Stimulated activated CD4-positive, alpha-beta T cell treated with anti-CD3 and anti-CD28 coated beads, Interleukin-2, amount 100 ng/mL, for 48 hours (primary cell): ENCODE results near the gene RYR1.
"Not testable (repeated sequence)": the region's sequence is repeated elsewhere in the genome, so short reads cannot be mapped to it uniquely, and the experiment has no call there.

Source experiments
- DNase-seq, 2 donors: peaks; one replicate each; pipeline ENCODE4 v3.0.0-alpha.2; 2020

RYR1 gene

DNA sequence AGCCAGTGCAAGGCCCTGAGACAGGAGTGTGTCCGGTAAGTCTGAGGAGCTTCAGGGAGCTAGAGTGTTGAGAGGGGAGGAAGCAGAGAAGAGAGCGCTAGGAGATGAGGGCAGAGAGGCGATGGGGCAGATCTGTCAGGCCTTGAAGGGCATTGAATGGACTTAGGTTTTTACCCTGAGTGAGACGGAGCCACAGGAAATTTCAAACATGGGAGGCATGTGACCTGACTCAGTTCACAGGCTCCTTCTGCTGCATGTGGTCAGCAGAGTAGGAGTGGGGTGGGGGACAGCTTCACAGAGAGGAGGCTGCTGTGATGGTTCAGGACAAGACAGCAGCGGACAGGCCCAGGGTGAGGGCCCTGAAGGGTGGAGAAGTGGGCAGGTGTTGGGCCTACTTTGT, 33.1 kb upstream of the RYR1 start:
- DNase-seq, result no peak

DNA sequence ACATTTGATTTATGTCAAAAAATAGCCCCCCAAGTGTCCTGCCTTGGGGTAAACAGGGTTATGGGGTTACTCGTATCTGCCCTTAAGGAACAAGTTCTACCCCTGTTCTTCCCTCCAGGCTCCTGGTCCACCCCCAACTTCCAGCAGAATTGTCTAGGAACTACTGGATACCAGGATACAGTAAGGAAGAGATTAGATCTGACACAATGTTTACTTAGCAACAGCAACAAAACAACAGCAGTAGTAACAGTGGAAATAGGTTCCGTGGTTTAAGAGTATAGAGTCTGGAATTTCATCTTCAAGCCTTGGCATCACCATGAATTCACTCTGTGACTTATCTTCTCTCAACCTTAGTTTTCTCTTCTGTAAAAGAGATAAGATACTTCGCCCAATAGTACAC, 32.3 kb upstream of the RYR1 start:
- DNase-seq, result no peak

DNA sequence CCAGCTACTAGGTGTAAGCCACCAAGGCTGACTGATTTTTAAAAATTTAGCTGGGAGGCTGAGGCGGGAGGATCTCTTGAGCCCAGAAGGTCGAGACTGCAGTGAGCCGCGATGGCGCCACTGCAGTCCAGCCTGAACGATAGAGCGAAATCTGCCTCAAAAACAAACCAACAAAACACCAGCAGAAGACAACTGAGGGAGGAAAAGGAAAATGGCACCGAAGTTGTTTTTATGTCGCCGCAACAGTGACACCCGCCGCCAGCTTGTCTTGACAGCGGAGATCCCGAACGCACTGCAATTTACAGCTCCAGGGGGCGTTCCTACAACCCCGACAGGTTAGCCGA, 30.9 kb upstream of the RYR1 start:
- DNase-seq, result no peak

DNA sequence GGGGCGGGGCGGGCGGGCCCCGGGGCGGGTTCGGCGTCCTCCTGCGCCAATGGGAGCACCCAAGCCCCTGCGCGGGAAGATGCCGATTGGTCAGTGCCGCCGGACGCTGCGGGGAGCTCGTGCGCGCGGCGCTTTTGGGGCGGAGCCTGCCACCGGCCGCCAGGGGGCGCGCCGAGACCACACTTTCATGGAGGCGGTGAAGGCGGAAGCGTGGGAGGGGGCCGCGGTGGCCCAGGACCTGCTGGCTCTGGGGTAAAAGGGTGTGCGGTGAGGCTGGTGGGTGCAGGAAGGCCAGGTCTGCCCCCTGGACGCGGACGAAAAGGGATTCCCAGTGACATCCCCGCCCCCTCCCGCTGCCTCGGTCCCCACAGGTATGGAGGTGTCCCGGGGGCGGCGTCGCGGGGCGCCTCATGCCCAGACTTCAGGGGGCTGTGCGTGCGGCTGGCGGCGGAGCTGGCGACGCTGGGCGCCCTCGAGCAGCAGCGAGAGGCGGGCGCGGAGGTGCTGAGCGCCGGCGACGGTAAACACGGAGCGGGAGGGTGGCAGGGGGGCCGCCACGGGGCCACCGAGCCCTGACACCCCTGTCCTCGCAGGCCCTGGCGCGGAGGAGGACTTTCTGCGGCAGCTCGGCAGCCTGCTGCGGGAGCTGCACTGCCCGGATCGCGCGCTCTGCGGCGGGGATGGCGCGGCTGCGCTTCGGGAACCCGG, 30.4 kb upstream of the RYR1 start, which contains the start of gene FAM98C:
FAM98C (plus strand) TSS at position 127 of the 708 bp plus-strand sequence; CDS start at position 188, 61 bp downstream.
- DNase-seq, result peak; percentile 97

DNA sequence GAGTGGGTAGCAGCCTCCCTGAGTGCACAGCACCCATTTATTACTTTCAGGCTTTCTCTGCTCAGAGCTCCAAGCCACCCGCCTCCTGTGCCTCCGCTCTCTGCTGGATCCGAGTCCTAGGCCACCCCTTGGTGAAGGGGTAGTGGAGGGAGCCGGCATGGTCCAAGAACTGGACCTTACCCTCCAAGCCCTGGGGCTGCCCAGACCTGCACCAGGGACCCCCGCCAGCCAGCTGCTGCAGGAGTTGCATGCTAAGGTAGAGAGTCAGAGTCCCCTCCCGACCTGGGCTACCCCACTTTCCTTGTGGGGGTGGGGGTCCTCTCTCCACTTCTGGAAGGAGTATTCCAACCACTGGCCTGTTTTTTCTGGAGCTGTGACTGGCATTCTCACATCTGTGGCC, 28.6 kb upstream of the RYR1 start:
- no peak for DNase-seq

DNA sequence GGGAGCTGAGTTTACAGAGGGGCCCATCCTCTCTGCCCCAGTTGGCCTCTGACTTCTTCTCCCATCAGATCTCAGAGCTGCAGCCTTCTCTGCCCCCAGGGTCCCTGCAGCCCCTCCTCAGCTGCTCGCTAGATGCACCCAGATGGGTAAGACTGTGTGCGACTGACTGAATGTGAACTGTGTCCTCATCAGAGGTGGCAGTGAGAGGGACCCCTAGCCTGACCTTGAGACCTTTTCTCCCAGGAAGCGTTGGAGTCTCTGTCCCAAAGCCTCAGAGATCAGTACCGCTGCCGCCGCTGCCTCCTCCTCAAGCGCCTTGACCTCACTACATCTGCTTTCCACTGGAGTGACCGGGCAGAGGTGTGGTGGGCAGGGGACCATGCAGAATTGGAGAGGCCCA, 28.2 kb upstream of the RYR1 start:
- DNase-seq, result no peak

DNA sequence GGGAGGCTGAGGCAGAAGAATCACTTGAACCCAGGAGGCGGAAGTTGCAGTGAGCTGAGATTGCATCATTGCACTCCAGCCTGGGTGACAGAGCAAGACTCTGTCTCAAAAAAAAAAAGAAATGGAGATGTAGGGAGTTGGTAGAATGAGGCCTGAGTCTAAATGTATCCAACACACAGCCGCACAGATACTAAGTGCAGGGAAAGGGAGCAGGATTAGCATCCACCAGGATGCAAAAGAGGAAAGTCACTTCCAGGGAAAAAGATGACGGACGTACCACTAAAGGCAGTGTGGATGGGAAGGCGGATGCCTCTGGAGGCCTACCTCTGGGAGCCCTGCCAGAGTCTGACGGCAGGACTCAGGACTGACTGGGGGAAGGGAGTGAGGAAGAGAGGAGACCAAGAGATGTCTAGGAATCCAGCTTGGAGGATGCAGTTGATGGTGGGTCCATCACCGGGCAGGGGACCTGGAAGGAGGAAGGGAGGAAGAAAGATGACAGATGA, 23.8 kb upstream of the RYR1 start:
- DNase-seq, result no peak

DNA sequence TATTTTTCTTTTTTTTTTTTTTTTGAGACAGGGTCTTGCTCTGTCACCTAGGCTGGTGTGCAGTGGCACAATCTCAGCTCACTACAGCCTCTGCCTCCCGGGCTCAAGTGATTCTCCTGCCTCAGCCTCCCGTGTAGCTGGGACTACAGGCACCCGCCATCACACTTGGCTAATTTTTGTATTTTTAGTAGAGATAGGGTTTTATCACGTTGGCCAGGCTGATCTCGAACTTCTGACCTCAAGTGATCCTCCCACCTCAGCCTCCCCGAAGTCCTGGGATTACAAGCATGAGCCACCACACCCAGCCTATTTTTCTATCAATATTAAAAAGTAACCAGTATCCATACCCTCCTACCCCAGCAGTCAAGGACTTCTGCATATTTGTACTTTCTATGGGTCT, 23.1 kb upstream of the RYR1 start:
- not testable (repeated sequence) for DNase-seq

DNA sequence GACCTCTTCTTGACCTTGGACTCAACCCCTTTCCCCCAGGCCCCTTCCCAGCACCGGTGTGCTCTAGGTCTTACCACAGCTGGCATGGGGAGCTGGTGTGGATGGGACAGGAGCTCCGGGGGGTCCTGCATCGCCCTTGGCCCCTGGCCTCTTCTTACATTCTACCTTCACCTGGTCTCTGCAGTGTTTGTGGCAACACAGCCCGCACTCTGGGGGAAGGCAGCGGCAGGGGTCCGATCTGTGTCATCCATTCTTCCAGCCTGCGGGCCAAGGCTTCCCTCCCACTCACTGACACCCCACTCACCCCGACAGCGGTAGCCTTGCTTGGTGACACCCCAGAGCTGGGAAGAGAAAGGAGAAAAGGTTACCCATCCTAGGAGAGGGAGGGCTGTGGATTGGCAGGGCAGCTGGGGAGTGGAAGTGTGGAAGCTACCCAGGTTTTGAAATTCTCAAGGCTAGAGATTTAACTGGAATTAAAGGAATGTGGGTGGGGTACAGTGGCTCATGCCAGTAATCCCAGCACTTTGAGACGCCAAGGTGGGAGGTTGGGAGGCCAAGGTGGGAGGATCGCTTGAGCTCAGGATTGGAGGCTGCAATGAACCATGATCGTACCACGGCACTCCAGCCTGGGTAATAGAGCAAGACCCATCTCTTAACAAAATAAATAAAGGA, 22.3 kb upstream of the RYR1 start:
- no peak for DNase-seq

DNA sequence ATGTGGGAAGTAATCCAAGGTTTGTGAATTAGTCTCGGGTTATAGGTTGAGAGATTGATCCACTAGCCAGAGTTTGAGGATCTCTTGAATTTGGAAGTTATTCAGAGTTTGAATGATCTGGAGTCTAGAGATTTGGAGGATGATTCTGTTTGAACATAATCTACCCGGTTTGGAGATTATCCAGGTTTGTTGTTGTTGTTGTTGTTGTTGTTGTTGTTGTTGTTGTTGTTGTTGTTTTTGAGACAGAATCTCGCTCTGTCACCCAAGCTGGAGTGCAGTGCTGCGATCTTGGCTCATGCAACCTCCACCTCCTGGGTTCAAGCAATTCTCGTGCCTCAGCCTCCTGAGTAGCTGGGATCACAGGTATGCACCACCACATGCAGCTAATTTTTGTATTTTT, 21.6 kb upstream of the RYR1 start:
- not testable (repeated sequence) for DNase-seq

DNA sequence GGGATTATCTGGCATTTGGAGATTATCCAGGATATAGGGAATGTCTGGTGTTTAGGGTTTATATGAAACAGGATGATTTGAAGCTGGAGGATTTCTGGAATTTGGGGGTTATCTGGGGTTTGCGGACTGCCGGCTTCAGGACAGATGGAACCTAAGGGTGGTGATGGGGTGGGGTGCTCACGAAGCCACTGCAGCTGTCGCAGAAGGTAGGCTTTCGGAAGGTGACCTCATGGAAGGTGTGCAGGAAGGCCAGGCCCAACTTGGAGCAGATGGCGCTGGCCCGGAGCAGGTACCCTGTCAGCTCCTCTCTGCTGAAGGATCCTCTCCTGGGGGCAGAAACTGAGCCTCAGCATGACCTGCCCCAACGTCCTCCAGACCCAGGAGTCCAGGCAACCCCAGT, 21.0 kb upstream of the RYR1 start:
- DNase-seq, result no peak

DNA sequence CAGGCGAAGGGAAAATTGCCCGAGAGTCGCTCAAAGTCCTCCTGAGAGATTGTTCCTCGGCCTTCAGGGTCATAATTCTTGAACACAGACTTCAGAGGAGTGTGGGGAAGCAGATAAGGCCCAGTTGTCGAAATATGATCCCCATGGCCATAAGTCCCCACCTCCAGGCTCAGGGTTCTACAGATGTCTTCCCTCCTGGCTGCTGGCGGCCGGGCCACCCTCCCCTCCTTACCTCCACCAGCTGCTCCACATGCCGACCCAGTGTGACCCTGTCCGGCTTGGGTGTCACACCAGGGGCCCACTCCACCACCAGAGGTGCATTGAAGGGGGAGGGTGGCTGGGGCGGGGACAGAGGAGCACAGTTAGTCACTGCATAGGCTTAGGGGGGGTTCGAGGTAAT, 20.5 kb upstream of the RYR1 start:
- no peak for DNase-seq

DNA sequence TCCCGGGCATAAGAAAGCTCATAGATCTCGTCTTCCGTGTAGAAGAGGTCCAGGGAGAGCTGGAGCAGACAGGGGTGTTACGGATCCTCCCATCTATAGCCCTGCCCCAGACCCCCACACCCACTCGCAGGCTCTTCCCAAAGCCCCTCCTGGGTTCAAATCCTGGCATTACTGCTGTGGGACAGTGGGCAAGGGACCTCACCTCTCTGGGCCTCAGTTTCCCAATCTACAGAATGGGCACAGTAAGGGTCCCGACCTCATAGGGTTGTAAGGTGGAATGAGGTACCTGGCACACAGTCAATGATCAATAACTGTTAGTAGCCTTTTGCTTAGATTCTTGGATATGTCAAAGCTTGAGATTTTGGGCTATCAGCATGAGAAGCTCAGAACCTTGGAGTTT, 20.1 kb upstream of the RYR1 start:
- no peak for DNase-seq

DNA sequence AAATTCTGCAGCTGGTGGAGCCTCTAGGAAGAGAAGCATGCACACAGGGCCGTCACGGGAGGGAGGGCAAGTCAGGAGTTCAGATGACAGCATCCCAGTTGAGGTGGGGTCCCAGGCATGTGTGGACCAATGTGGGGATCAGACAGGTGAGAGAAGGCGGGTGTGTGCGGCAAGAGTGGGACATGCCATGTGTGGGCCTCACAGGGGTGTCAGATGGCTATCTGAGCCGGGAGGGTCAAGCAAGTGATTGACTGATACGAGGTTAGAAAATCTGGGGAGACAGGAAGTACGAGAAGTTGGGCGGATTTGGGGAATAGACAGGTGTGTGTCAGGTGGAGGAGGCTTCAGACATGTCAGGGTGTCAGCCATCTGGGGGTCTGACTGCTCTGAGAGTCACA, 16.3 kb upstream of the RYR1 start:
- DNase-seq, result no peak

DNA sequence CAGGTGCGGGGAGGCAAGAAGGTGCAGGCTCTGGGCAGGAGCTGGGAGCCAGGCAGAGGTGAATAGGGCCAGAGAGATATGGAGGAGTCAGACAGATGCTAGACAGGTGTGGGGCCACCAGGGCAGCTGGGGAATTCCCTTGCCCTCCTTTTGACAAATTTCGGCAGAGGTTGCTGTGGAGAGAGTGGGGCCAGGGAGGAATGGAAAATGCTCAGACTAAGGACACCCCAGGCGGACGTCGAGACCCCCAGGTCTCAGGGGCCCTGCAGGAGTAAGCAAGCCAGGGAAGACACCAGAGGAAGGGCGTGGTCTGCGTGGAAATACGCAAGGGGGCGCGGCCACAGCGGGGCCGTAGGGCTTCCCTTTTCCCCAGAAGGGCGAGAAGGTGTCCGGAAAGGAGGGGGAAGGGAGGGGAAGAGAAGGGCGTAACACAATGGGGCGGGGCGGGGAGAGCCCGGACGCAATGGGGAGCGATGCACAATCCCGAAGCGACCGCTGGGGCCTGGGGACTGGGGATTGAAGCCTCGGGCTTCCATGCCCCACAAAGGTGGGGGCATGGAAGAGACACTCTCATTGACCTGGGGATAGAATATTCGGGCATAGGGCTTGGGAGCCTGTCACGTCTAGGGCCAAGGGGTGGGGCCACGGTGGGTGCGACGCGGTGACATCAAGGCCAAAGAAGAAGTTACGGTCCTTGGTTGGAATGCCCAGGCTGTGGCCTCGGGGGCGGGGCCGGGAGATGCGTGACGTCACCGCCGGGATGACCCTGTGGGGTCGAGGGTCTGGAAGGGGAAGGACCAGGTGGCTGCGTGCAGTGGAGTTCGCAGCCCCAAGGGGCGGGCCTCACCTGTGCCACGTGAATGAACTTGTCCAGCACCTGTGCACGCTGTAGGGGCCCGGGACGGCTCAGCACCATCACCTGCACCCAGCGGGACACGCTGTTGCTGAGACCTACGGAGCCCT, 15.7 kb upstream of the RYR1 start:
- DNase-seq, result peak; percentile 52 to 53

DNA sequence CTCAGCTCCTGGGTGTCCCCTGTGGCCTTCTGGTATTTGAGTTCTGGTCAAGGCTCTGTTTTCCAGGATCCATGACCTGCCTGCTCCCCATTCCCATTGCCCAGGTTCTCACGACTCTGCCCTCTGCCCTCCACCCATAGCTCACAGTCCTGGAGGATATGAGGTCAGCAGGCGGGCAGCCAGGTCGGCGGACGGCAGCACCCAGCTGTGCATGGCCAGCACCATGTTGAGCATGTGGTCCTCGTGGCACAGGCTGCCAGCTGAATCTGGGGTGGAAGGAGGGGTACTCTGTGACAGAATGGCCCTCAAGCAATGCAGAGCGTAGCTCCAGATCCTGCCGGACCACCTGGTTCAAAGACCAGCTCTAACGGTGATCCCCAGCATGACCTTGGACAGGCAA, 12.6 kb upstream of the RYR1 start:
- DNase-seq, result no peak

DNA sequence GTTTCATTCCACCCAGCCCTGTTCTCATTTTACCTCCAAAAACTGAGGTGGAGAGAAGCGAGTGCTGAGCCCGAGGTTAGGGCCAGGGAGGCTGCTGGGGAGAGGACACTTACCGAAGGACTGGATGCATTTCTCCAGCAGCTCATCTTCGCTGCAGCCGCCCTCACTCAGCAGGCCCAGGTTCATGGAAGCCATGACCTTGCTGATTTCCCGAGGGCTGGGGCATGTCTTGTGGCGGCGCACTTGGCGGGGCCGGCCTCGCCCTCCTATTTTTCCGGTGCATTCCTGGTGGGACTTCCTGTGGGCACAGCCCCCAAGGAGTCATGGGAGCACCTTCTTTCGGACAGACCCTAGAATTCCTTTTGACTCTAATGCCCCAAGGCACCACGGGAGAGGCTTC, 11.6 kb upstream of the RYR1 start:
- DNase-seq, result no peak

DNA sequence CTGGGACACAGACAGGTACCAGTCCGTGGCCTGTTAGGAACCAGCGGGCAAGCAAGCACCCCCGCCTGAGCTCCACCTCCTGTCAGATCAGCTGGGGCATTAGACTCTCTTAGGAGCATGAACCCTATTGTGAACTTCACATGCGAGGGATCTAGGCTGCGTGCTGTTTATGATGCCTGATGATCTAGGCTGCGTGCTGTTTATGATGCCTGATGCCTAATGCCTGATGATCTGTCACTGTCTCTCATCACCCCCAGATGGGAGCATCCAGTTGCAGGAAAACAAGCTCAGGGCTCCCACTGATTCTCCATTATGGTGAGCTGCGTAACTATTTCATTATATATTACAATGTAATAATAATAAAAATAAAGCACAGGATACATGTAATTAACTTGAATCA, 11.1 kb upstream of the RYR1 start:
- DNase-seq, result no peak

DNA sequence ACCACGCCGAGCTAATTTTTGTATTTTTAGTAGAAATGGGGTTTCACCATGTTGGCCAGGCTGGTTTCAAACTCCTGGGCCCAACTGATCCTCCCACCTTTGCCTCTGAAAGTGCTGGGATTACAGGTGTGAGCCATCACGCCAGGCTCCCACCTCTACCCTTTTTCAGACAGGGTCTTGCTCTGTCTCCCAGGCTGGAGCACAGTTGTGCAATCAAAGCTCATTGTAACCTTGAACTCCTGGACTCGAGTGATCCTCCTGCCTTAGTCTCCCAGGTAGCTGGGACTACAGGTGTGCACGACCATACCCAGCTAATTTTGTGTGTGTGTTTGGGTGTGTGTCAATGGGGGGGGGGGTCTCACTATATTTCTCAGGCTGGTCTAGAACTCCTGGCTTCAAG, 9.2 kb upstream of the RYR1 start:
- no peak for DNase-seq

DNA sequence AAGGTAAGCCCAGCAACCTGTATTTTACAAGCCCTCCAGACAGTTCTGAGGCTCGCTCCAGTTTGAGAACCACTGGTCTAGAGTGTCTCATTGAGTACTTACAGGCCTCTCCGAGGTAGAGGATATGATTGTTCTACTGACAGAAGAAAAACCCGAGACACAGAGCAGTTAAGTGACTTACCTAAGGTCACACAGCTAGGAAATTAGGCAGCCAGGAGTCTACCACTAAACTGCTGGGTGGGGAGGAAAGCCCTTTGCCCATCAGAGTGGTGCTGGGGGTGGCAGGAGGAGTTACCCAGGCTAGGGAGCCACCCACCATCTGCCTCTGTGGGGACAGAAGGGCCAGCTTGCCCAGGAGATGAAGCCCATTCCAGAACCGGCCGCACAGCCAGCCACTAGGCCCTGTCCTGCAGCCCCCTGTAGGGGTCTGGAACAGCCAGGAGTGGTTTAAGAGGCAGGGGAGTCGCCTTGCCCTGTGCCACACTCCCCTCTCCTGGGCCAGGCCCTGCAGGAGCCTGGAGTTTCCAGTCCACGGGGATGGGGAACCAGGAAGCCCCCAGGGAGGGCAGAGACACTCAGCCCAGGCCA, 8.2 kb upstream of the RYR1 start:
- no peak for DNase-seq

DNA sequence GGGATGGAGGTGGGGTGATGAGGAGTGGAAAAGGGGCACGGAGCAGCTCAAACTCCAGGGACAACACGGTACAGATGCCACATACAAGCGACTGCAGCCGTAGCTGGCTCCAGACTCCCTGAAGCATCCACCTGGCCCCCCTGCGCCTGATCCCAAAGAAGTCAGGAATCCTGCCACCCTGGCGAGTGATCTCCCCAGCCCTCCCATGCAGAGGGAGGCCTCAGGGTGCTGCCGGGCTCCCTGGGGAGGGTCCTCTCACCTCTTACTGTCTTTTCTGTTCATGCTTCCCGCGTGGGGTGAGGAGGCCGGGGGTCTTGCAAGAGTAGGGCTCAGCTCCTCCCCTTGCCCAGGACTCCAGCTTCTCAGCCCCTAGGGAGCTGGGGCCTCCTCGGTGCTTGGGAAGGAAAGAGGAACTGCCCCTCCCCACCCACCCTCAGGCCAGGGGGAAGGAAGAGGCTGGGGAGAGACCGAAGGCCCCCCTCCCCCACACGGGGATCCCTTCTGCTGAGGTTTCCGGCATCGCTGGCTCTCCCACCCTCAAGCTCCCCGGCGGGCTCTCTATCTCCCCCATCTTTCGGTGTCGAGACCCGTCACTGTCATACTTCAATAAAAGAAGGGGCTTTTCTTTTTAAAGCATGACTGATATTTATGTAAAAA, 7.6 kb upstream of the RYR1 start, which contains the start of gene RASGRP4:
RASGRP4 (minus strand) TSS at position 410 of the 657 bp plus-strand sequence; CDS start at position 282, 128 bp downstream.
- peak; percentile 37 to 38 for DNase-seq

DNA sequence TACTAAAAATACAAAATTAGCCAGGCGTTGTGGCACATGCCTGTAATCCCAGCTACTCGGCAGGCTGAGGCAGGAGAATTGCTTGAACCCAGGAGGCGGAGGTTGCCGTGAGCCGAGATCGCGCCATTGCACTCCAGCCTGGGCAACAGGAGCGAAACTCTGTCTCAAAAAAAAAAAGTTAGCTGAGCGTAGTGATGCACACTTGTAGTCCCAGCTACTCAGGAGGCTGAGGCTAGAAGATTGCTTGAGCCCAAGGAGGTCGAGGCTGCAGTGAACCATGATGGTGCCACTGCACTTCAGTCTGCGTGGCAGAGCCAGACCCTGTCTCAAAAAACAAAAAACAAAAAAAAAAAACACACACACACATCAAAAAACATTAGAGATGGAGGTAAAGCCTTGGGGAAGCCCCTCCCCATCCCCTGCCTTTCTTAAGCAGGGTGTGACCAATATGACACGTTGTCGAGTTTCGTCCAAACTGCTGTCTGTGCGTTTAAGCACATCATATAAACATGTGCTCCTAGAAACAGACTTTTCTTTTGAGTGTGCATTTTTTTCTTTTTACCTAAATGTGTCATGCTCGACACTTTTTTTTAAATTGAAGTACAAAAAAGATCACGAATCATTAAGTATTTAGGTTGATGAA, 6.3 kb upstream of the RYR1 start:
- peak; percentile 37 to 50 for DNase-seq
